Upper lobe of left lung (tissue), 4 donors: Measurements from ENCODE around the gene NBR1.

Experiments
- POLR2AphosphoS5 ChIP-seq, 2 donors: sonication (generic); formaldehyde crosslinking; IDR thresholded peaks; one replicate each; pipeline ENCODE4 v1.5.1; 2017; ENCODE audit warnings: antibody characterized with exemption in 2 of 2
- TF ChIP-seq, protein P1 (sequence below), 6 experiments: fragments of 450-650 bp in 4 of 6; fragments of 200-600 bp in 2 of 6; sonication (generic) in 2 of 6; IDR thresholded peaks; one replicate each; pipeline ENCODE4 v1.5.1; 2016 to 2019; ENCODE audit warnings: antibody characterized with exemption in 6 of 6

DNA sequence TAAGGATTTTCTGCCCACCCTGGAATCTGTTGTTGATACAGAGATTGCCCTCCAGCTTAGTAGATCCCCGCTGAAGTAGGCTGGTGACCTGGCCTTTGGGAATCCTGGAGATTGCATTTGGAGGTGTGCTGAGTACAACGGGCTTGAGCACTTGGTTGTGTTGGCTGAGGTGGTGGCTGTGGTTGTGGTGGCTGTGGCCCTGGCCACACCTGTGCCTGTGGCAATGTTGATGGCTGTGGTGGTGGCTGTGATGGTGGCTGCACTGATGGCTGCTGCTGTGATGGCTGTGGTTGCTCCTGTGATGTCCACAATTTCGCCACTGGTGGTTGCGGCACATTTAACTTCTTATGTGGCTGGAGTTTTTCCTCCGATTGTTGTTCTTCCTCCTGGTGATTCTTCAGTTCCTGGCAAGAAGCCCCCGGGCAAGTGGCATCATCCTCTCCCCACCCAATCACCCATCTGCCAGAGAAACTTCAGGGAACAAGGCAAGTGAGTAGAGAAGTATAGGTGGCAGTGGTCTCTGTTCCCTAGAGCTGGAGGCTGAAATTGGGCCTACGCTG, 53.2 kb downstream of the NBR1 start:
- TF ChIP-seq, protein P1, sequence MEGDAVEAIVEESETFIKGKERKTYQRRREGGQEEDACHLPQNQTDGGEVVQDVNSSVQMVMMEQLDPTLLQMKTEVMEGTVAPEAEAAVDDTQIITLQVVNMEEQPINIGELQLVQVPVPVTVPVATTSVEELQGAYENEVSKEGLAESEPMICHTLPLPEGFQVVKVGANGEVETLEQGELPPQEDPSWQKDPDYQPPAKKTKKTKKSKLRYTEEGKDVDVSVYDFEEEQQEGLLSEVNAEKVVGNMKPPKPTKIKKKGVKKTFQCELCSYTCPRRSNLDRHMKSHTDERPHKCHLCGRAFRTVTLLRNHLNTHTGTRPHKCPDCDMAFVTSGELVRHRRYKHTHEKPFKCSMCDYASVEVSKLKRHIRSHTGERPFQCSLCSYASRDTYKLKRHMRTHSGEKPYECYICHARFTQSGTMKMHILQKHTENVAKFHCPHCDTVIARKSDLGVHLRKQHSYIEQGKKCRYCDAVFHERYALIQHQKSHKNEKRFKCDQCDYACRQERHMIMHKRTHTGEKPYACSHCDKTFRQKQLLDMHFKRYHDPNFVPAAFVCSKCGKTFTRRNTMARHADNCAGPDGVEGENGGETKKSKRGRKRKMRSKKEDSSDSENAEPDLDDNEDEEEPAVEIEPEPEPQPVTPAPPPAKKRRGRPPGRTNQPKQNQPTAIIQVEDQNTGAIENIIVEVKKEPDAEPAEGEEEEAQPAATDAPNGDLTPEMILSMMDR (IDR thresholded peaks at IDR 0.05) = no peak
- TF ChIP-seq POLR2AphosphoS5 (IDR thresholded peaks at IDR 0.05) = no peak
